GM21529 (cell line): ENCODE data around the gene SCLT1.

Source experiments
- ATAC-seq: cut with Tn5 transposase; IDR thresholded peaks from one replicate; pipeline ENCODE4 v1.9.1; 2021; ENCODE audit not compliant: unreplicated experiment

The SCLT1 gene

GRCh38 chr4:128847082-128847724 is 246.1 kb downstream of the SCLT1 start:
- ATAC-seq: no peak

- ATAC-seq: no peak
Measured at GRCh38 chr4:128846063-128846462, 247.3 kb downstream of the SCLT1 start.

- no peak for ATAC-seq
Measured at GRCh38 chr4:128844931-128845330, 248.4 kb downstream of the SCLT1 start.

GRCh38 chr4:128841402-128841801 is 251.9 kb downstream of the SCLT1 start:
- ATAC-seq: no peak

GRCh38 chr4:128840711-128841318 is 252.5 kb downstream of the SCLT1 start:
- ATAC-seq: no peak

- ATAC-seq: no peak
Measured at GRCh38 chr4:128837679-128838078, 255.7 kb downstream of the SCLT1 start.

GRCh38 chr4:128837198-128837597 is 256.1 kb downstream of the SCLT1 start:
- ATAC-seq: no peak

GRCh38 chr4:128835498-128836222 is 257.7 kb downstream of the SCLT1 start:
- ATAC-seq: no peak
